Colonic mucosa (tissue), 4 donors: ENCODE measurements around the gene MSS51. TPM values are rescaled to one million over a fixed set of nuclear protein-coding genes. Genes with fewer than 3 reads are reported as not detected.

ENCODE experiments used
- DNase-seq: peaks from one replicate; pipeline ENCODE4 v3.0.0-alpha.2; 2020
- H3K27ac ChIP-seq: fragments of 200-600 bp; one replicate; pipeline ENCODE4 v1.8.0; 2021
- H3K27me3 ChIP-seq: fragments of 200-600 bp; one replicate; pipeline ENCODE4 v1.8.0; 2021
- H3K36me3 ChIP-seq: fragments of 200-600 bp; one replicate; pipeline ENCODE4 v1.8.0; 2021
- H3K4me1 ChIP-seq: fragments of 200-600 bp; one replicate; pipeline ENCODE4 v1.8.0; 2021; ENCODE audit warnings: mild to moderate bottlenecking
- H3K4me3 ChIP-seq: fragments of 200-600 bp; one replicate; pipeline ENCODE4 v1.8.0; 2021
- H3K9ac ChIP-seq, 2 donors: one replicate each; pipeline ENCODE4 v1.7.0; 2013; ENCODE audit warnings: control low read depth in 2 of 2, low read depth in 2 of 2, low read length in 2 of 2
- H3K9me3 ChIP-seq: fragments of 200-600 bp; one replicate; pipeline ENCODE4 v1.8.0; 2021
- CTCF ChIP-seq: fragments of 200-600 bp; IDR thresholded peaks from one replicate; pipeline ENCODE4 v1.8.0; 2022; ENCODE audit warnings: antibody characterized with exemption, mild to moderate bottlenecking
- intact Hi-C: fragments of 100-400 bp; cut with DNase I; formaldehyde crosslinking; loops from one replicate; pipeline ENCODE4 v1.14.1; 2022
- total RNA-seq, 2 donors: library from RNA; stranded (reverse); fragmentation: NEBNext Ultra II Directional in 1 of 2; extraction: Animal tissue kit (Norgen Biotek cat#: 25700) in 1 of 2; gene quantifications; one replicate each; pipeline ENCODE4 v1.2.1, GENCODE V29; 2021
- donor health status: healthy.
- donor health status: DM: no; HTN: no; CAD: no.
- donor health status: DM: no; HTN: no; CAD: no.

MSS51 gene
- total RNA-seq, 2 donors from 2014 or later, result 1.4 TPM

- H3K36me3 ChIP-seq, result no peaks in the 10 kb centered on the region
- DNase-seq, result no peak
- no peaks in the 10 kb centered on the region for H3K27me3 ChIP-seq
- peaks cover 3% of the 10 kb centered on the region for H3K4me1 ChIP-seq
- no peak overlapping the region for H3K27ac ChIP-seq
- TF ChIP-seq CTCF, result no peak
- H3K4me3 ChIP-seq, result no peak overlapping the region
- no peak overlapping the region for H3K9ac ChIP-seq
- no peaks in the 10 kb centered on the region for H3K9me3 ChIP-seq
- intact Hi-C loops, result no loop called here
Measured at GRCh38 chr10:73408061-73408460, 25.3 kb downstream of the MSS51 start.

GRCh38 chr10:73407495-73407894 lies 25.9 kb downstream of the MSS51 start:
- intact Hi-C loops, result no loop called here
- TF ChIP-seq CTCF, result no peak
- no peak for DNase-seq
- H3K4me1 ChIP-seq, result peaks cover 3% of the 10 kb centered on the region
- H3K9me3 ChIP-seq, result no peaks in the 10 kb centered on the region
- no peak overlapping the region for H3K27ac ChIP-seq
- no peaks in the 10 kb centered on the region for H3K36me3 ChIP-seq
- no peaks in the 10 kb centered on the region for H3K27me3 ChIP-seq
- H3K9ac ChIP-seq, result no peak overlapping the region
- no peak overlapping the region for H3K4me3 ChIP-seq

GRCh38 chr10:73406846-73407245 lies 26.5 kb downstream of the MSS51 start:
- Histone ChIP-seq H3K27me3 (no peaks in the 10 kb centered on the region), H3K4me1 (peaks cover 3% of the 10 kb centered on the region), H3K9me3 (no peaks in the 10 kb centered on the region), H3K9ac (no peak overlapping the region), H3K4me3 (no peak overlapping the region), H3K27ac (no peak overlapping the region), H3K36me3 (no peaks in the 10 kb centered on the region)
- TF ChIP-seq CTCF, result no peak
- no peak for DNase-seq
- intact Hi-C loops, result no loop called here

- Histone ChIP-seq H3K36me3 (no peaks in the 10 kb centered on the region), H3K27ac (no peak overlapping the region), H3K9me3 (no peaks in the 10 kb centered on the region), H3K27me3 (no peaks in the 10 kb centered on the region), H3K9ac (no peak overlapping the region), H3K4me1 (peaks cover 3% of the 10 kb centered on the region), H3K4me3 (no peak overlapping the region)
- intact Hi-C loops, result no loop called here
- DNase-seq, result no peak
- no peak for TF ChIP-seq CTCF
Measured at GRCh38 chr10:73405556-73405955, 27.8 kb downstream of the MSS51 start.

- intact Hi-C loops, result no loop called here
- H3K4me3 ChIP-seq, result no peak overlapping the region
- H3K27ac ChIP-seq, result no peak overlapping the region
- peaks cover 3% of the 10 kb centered on the region for H3K4me1 ChIP-seq
- no peaks in the 10 kb centered on the region for H3K27me3 ChIP-seq
- no peak overlapping the region for H3K9ac ChIP-seq
- H3K9me3 ChIP-seq, result no peaks in the 10 kb centered on the region
- no peak for TF ChIP-seq CTCF
- H3K36me3 ChIP-seq, result no peaks in the 10 kb centered on the region
- DNase-seq, result no peak
Measured at GRCh38 chr10:73404690-73405089, 28.7 kb downstream of the MSS51 start.

GRCh38 chr10:73401636-73402035 lies 31.7 kb downstream of the MSS51 start:
- no peak for DNase-seq
- H3K27me3 ChIP-seq, result no peaks in the 10 kb centered on the region
- no peaks in the 10 kb centered on the region for H3K9me3 ChIP-seq
- H3K9ac ChIP-seq, result no peak overlapping the region
- no peak for TF ChIP-seq CTCF
- intact Hi-C loops, result no loop called here
- H3K4me3 ChIP-seq, result no peak overlapping the region
- peaks cover 5% of the 10 kb centered on the region for H3K36me3 ChIP-seq
- H3K27ac ChIP-seq, result no peak overlapping the region
- peaks cover 3% of the 10 kb centered on the region for H3K4me1 ChIP-seq
